Ishikawa (cell line): ENCODE measurements around the gene IRAK1BP1.

Source experiments
- CEBPB ChIP-seq: IDR thresholded peaks from 2 replicates; pipeline ENCODE4 v1.6.1; 2012
- CREB1 ChIP-seq: IDR thresholded peaks from 2 replicates; pipeline ENCODE4 v1.6.1; 2012; ENCODE audit warnings: low read depth
- EGR1 ChIP-seq: IDR thresholded peaks from 2 replicates; pipeline ENCODE4 v1.6.1; 2012
- EP300 ChIP-seq: IDR thresholded peaks from 2 replicates; pipeline ENCODE4 v1.6.1; 2012; ENCODE audit warnings: borderline replicate concordance
- FOXM1 ChIP-seq: IDR thresholded peaks from 2 replicates; pipeline ENCODE4 v1.6.1; 2012; ENCODE audit warnings: low read depth, borderline replicate concordance
- NFIC ChIP-seq: IDR thresholded peaks from 2 replicates; pipeline ENCODE4 v1.6.1; 2012
- RAD21 ChIP-seq: IDR thresholded peaks from 2 replicates; pipeline ENCODE4 v1.6.1; 2012; ENCODE audit warnings: low read depth
- TAF1 ChIP-seq: IDR thresholded peaks from 2 replicates; pipeline ENCODE4 v1.6.1; 2012; ENCODE audit warnings: low read depth, mild to moderate bottlenecking
- TCF12 ChIP-seq: IDR thresholded peaks from 2 replicates; pipeline ENCODE4 v1.6.1; 2012; ENCODE audit warnings: low read depth
- TEAD4 ChIP-seq: IDR thresholded peaks from 2 replicates; pipeline ENCODE4 v1.6.1; 2012
- YY1 ChIP-seq: IDR thresholded peaks from 2 replicates; pipeline ENCODE4 v1.6.1; 2012; ENCODE audit warnings: low read depth
- ZBTB7A ChIP-seq: IDR thresholded peaks from 2 replicates; pipeline ENCODE4 v1.6.1; 2012; ENCODE audit warnings: low read depth
- TF ChIP-seq, protein P1 (sequence below): IDR thresholded peaks from 2 replicates; pipeline ENCODE4 v1.6.1; 2012
- TF ChIP-seq, protein P2 (sequence below): IDR thresholded peaks from 2 replicates; pipeline ENCODE4 v1.6.1; 2012; ENCODE audit warnings: low read depth, mild to moderate bottlenecking
- TF ChIP-seq, protein P3 (sequence below): IDR thresholded peaks from 2 replicates; pipeline ENCODE4 v1.6.1; 2012

IRAK1BP1 gene, protein sequence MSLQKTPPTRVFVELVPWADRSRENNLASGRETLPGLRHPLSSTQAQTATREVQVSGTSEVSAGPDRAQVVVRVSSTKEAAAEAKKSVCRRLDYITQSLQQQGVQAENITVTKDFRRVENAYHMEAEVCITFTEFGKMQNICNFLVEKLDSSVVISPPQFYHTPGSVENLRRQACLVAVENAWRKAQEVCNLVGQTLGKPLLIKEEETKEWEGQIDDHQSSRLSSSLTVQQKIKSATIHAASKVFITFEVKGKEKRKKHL

DNA sequence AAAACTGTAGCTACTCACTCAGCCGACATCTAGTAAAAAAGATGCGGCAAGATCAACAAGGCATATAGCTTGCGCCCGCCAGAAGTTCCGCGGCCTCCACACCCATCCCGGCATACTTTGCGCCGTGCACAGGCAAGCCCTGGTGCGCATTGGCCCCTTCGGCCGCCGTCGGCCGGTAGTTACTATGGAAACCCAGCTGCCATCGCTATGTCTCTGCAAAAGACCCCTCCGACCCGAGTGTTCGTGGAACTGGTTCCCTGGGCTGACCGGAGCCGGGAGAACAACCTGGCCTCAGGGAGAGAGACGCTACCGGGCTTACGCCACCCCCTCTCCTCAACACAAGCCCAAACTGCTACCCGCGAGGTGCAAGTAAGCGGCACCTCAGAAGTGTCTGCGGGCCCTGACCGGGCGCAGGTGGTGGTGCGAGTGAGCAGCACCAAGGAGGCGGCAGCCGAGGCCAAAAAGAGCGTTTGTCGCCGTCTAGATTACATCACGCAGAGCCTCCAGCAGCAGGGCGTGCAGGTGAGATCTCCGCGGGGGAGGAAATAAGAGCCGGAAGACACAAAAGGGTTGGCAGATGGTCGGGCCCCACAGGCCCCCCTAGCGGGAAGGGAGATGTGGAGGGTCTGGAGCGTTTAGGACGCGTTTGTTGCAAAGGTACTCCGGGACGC lies at the start of gene IRAK1BP1:
Gene IRAK1BP1, plus strand, starts transcription at position 182 of the 671 bp plus-strand sequence. Its CDS starts 26 bp downstream, at position 208.
- TF ChIP-seq EP300, result no peak
- TF ChIP-seq CREB1, result no peak
- no peak for TF ChIP-seq YY1
- TF ChIP-seq CEBPB, result no peak
- TF ChIP-seq, protein P1, sequence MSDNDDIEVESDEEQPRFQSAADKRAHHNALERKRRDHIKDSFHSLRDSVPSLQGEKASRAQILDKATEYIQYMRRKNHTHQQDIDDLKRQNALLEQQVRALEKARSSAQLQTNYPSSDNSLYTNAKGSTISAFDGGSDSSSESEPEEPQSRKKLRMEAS, result peak; percentile 48
- TF ChIP-seq TEAD4, result no peak; the same call in 1 of the 2 replicates
- TF ChIP-seq ZBTB7A, result no peak
- TF ChIP-seq RAD21, result no peak
- no peak for TF ChIP-seq FOXM1
- TF ChIP-seq TAF1, result peak; percentile 61
- TF ChIP-seq, protein P2, sequence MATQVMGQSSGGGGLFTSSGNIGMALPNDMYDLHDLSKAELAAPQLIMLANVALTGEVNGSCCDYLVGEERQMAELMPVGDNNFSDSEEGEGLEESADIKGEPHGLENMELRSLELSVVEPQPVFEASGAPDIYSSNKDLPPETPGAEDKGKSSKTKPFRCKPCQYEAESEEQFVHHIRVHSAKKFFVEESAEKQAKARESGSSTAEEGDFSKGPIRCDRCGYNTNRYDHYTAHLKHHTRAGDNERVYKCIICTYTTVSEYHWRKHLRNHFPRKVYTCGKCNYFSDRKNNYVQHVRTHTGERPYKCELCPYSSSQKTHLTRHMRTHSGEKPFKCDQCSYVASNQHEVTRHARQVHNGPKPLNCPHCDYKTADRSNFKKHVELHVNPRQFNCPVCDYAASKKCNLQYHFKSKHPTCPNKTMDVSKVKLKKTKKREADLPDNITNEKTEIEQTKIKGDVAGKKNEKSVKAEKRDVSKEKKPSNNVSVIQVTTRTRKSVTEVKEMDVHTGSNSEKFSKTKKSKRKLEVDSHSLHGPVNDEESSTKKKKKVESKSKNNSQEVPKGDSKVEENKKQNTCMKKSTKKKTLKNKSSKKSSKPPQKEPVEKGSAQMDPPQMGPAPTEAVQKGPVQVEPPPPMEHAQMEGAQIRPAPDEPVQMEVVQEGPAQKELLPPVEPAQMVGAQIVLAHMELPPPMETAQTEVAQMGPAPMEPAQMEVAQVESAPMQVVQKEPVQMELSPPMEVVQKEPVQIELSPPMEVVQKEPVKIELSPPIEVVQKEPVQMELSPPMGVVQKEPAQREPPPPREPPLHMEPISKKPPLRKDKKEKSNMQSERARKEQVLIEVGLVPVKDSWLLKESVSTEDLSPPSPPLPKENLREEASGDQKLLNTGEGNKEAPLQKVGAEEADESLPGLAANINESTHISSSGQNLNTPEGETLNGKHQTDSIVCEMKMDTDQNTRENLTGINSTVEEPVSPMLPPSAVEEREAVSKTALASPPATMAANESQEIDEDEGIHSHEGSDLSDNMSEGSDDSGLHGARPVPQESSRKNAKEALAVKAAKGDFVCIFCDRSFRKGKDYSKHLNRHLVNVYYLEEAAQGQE, result no peak
- TF ChIP-seq, protein P3, sequence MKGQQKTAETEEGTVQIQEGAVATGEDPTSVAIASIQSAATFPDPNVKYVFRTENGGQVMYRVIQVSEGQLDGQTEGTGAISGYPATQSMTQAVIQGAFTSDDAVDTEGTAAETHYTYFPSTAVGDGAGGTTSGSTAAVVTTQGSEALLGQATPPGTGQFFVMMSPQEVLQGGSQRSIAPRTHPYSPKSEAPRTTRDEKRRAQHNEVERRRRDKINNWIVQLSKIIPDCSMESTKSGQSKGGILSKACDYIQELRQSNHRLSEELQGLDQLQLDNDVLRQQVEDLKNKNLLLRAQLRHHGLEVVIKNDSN, result no peak
- peak; percentile 25; the same call in 1 of the 2 replicates for TF ChIP-seq TCF12
- no peak for TF ChIP-seq NFIC
- TF ChIP-seq EGR1, result no peak

DNA sequence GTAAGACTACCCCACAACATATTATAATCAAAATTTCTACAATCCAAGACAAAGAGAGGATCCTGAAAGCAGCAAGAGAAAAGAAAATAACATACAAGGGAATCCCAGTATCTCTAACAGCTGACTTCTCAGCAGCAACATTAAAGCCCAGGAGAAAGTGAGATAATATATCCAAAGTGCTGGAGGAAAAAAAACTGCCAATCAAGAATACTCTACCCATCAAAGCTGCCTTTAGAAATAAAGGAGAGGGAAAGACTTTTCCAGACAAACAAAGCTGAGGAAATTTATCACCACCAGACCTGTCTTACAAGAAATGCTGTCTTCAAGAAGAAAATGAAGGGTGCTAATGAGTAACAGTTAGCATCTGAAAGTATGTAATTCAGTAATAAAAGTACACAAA lies 43.3 kb upstream of the IRAK1BP1 start:
- TF ChIP-seq EGR1 (no peak), EP300 (no peak), TCF12 (no peak), CREB1 (no peak), ZBTB7A (no peak), FOXM1 (no peak), YY1 (no peak), CEBPB (no peak), RAD21 (no peak), NFIC (no peak), TEAD4 (no peak), TAF1 (no peak)
- TF ChIP-seq, protein P1, result no peak
- TF ChIP-seq, protein P3, result no peak
- TF ChIP-seq, protein P2, result no peak

DNA sequence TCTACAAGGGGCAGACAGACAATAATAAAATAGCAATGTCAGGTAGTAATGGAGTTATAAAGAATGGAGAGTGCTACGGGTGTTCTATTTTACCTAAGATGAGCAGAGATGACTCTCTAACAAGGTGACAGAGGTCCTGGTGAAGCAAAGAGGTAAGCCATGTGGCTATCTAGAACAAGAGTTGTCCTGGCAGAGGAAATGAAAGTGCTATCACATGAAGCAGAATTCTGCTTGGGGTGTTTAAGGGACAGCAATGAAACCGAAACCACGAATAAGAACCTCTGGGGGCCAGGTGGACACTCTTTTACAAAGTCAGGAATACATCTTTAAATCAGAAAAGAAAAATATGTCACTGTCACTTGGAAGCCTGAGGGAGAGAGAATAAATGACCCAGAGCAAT lies 37.9 kb upstream of the IRAK1BP1 start:
- TF ChIP-seq EGR1 (no peak), FOXM1 (no peak), NFIC (no peak), CREB1 (no peak), TEAD4 (no peak), YY1 (no peak), TCF12 (no peak), CEBPB (no peak), EP300 (no peak)
- TF ChIP-seq, protein P1, result no peak
- TF ChIP-seq, protein P2, result no peak

DNA sequence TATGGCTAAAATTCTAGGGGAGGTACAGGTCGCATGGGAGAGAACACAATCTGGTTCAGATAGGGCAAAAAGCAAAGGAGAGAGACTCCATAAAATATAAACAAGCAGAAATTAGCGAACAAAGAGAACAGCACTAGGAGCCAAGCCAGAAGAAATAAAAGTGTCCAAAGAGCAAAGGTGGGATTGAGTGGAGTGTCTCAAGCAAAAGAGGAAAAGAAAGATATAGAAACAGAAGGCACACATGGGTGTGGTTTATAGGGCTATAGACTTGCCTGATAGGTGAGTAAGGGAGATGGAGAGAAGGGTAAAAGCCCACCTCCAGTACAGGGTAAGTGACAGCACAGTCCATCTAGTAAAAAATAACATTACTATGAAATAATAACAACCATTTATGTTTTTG lies 36.5 kb upstream of the IRAK1BP1 start:
- TF ChIP-seq CREB1 (no peak), FOXM1 (no peak), ZBTB7A (no peak), EP300 (no peak), TEAD4 (no peak), CEBPB (no peak), EGR1 (no peak), TAF1 (no peak)
